HG02623 (cell line): Measurements from ENCODE around the gene CDH22.

Experiments used
- ATAC-seq: cut with Tn5 transposase; IDR thresholded peaks from one replicate; pipeline ENCODE4 v1.9.1; 2021; ENCODE audit warnings: moderate library complexity; ENCODE audit not compliant: unreplicated experiment

CDH22 gene

GRCh38 chr20:46343348-46343974 is 35.2 kb upstream of the CDH22 start:
- ATAC-seq = no peak

- ATAC-seq = no peak
Observed at GRCh38 chr20:46342451-46343347, 34.4 kb upstream of the CDH22 start.

GRCh38 chr20:46342010-46342378 is 33.7 kb upstream of the CDH22 start:
- ATAC-seq = no peak

- no peak for ATAC-seq
Observed at GRCh38 chr20:46341074-46342009, 33.0 kb upstream of the CDH22 start.

- ATAC-seq = no peak
Observed at GRCh38 chr20:46339037-46339436, 30.7 kb upstream of the CDH22 start.

- no peak for ATAC-seq
Observed at GRCh38 chr20:46336735-46337134, 28.4 kb upstream of the CDH22 start.

- no peak for ATAC-seq
Observed at GRCh38 chr20:46334303-46334904, 26.1 kb upstream of the CDH22 start.

- ATAC-seq = no peak
Observed at GRCh38 chr20:46333161-46333991, 25.1 kb upstream of the CDH22 start.

GRCh38 chr20:46332373-46333160 is 24.3 kb upstream of the CDH22 start:
- ATAC-seq = no peak

GRCh38 chr20:46331611-46332361 is 23.5 kb upstream of the CDH22 start:
- no peak for ATAC-seq

- no peak for ATAC-seq
Observed at GRCh38 chr20:46330831-46331371, 22.6 kb upstream of the CDH22 start.

GRCh38 chr20:46330072-46330763 is 21.9 kb upstream of the CDH22 start:
- no peak for ATAC-seq

GRCh38 chr20:46328200-46328882 is 20.0 kb upstream of the CDH22 start:
- ATAC-seq = no peak

- no peak for ATAC-seq
Observed at GRCh38 chr20:46327557-46327956, 19.3 kb upstream of the CDH22 start.

GRCh38 chr20:46325789-46326188 is 17.5 kb upstream of the CDH22 start:
- ATAC-seq = no peak

GRCh38 chr20:46324960-46325703 is 16.8 kb upstream of the CDH22 start:
- no peak for ATAC-seq
